22Rv1 (cell line): ENCODE data around the gene ABL1.

Experiments used
- CTCF ChIP-seq: fragments of 450-650 bp; IDR thresholded peaks from 2 replicates; pipeline ENCODE4 v1.5.1; 2017; ENCODE audit warnings: mild to moderate bottlenecking
- ZFX ChIP-seq: fragments of 450-650 bp; IDR thresholded peaks from 2 replicates; pipeline ENCODE4 v1.6.1; 2017; ENCODE audit warnings: antibody characterized with exemption, borderline replicate concordance

DNA sequence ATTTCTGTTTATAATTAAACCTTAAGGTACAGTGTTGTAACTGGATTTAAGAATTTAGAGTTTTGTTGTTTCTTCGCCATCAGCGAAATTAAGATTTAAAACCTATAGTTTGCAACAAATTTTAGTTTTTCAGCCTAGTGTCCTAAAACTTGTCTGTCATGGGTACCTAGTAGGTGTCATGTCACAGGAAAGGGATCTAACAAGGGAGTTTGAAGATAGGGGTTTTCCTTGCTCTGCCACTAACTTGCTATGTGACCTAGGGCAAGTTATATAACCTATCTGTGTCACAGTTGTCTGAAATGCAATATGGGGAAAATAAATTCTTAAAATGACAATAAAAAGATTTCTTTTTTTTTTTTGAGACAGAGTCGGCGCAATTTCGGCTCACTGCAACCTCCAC lies 9.2 kb upstream of the ABL1 start:
- TF ChIP-seq CTCF, result no peak
- no peak for TF ChIP-seq ZFX
